ENCODE results near the gene EHD1. TPM values are rescaled to one million over a fixed set of nuclear protein-coding genes. Genes with fewer than 3 reads are reported as not detected.

EHD1 gene
- total and polyA plus RNA-seq, 2 donors (not counting 1 experiment from before 2014, with no cell fraction given) = 71.3 to 240 TPM

DNA sequence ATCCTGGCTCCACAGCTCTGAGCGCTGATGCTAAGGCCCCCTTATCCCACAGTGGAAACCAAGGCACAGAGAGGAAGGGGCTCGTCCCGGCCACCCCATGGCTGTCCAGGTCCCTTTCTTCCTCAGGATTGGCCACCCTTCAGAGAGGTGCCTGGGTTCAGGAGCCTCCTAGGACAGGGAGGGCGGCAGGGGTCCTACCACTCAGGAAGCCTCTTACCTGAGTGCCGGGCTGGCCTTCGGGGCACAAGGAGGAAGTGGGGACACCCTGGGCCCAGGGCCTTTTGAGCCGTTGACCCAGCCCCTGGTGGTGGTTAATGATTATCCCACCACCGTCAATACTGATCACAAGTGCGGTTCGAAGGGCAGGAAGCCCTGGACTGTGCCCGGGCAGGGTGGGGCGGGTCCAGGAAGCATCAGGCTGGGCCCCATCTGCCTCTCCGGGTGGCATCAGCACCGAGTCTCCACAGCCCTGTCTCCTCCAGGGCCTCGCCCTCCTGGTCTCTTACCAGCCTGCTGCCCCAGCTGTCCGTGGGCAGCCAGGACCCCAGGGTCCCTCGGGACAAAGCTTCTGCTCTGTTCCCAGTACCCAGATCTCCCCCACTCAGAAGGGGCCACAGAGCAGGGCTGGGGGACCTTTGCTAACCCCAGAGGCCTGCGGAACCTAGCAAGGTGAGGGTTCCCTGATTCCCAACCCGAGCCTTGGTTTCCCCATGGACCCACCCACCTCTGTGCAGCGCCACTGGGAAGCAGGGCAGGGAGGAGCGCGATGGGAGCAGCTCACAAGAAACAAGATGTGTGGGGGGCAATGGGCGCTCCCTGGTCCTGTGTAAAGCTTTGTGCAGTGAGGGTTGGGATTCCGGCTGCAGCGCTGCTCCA lies 15.0 kb upstream of the EHD1 start:
- H3K79me2 ChIP-seq (ENCODE audit: control insufficient read depth, insufficient read depth, low read length) = no peaks in the 10 kb centered on the region
- no peak overlapping the region for H2AFZ ChIP-seq (ENCODE audit: low read length)
- H3K4me2 ChIP-seq (ENCODE audit: extremely low read depth, insufficient read depth, low read length) = no peak overlapping the region
- H3K4me1 ChIP-seq (ENCODE audit: control insufficient read depth, extremely low read depth, insufficient read depth, low read length) = no peaks in the 10 kb centered on the region
- no peak overlapping the region for H3K27ac ChIP-seq (ENCODE audit: insufficient read depth, low read length)
- no peak overlapping the region for H3K9ac ChIP-seq (ENCODE audit: insufficient read depth, low read length)
- no peaks in the 10 kb centered on the region for H3K27me3 ChIP-seq (ENCODE audit: control insufficient read depth, insufficient read depth, low read length)
- TF ChIP-seq, protein P1, sequence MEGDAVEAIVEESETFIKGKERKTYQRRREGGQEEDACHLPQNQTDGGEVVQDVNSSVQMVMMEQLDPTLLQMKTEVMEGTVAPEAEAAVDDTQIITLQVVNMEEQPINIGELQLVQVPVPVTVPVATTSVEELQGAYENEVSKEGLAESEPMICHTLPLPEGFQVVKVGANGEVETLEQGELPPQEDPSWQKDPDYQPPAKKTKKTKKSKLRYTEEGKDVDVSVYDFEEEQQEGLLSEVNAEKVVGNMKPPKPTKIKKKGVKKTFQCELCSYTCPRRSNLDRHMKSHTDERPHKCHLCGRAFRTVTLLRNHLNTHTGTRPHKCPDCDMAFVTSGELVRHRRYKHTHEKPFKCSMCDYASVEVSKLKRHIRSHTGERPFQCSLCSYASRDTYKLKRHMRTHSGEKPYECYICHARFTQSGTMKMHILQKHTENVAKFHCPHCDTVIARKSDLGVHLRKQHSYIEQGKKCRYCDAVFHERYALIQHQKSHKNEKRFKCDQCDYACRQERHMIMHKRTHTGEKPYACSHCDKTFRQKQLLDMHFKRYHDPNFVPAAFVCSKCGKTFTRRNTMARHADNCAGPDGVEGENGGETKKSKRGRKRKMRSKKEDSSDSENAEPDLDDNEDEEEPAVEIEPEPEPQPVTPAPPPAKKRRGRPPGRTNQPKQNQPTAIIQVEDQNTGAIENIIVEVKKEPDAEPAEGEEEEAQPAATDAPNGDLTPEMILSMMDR (conservative IDR thresholded peaks at IDR 0.05 in 1 of 2, IDR thresholded peaks at IDR 0.05 in 1 of 2; ENCODE audit: low read depth in 1 of 2, low read length in 2 of 2) = no peak
- TF ChIP-seq EZH2 (IDR thresholded peaks at IDR 0.05; ENCODE audit: low read length, missing control alignments) = no peak
- no peak for DNase-seq (ENCODE audit: low read depth in 2 of 2)
- no peaks in the 10 kb centered on the region for H4K20me1 ChIP-seq (ENCODE audit: control insufficient read depth, extremely low read depth, insufficient read depth, low read length)
- no peak overlapping the region for H3K4me3 ChIP-seq (replicated peaks in 1 of 4; ENCODE audit: control extremely low read depth in 1 of 4, insufficient read depth in 1 of 4, low read depth in 3 of 4, low read length in 4 of 4)
- peaks cover 8% of the 10 kb centered on the region for H3K36me3 ChIP-seq (ENCODE audit: control insufficient read depth, insufficient read depth, low read length)
- H3K9me3 ChIP-seq (ENCODE audit: control insufficient read depth, insufficient read depth, low read depth, low read length) = no peaks in the 10 kb centered on the region

DNA sequence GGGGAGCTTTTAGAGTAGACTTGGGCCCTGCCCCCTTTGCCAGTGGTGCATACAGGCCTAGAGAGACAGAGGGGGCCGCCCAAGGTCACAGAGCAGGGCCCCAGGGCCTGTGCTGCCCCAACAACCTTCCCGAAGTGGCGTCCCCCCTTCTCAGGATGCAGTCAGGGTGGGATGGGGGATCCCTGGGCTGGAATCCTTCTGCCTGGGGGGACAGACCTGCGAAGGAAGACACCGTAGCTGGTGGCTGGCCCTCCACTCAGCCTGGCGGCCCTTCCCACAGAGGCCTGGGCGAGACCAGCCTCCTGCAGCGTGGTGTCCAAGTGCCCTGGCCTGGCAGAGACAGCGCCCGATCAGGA lies 14.4 kb upstream of the EHD1 start:
- H3K4me1 ChIP-seq (ENCODE audit: control insufficient read depth, extremely low read depth, insufficient read depth, low read length) = peaks cover 3% of the 10 kb centered on the region
- TF ChIP-seq, protein P1 (conservative IDR thresholded peaks at IDR 0.05 in 1 of 2, IDR thresholded peaks at IDR 0.05 in 1 of 2; ENCODE audit: low read depth in 1 of 2, low read length in 2 of 2) = no peak
- TF ChIP-seq EZH2 (IDR thresholded peaks at IDR 0.05; ENCODE audit: low read length, missing control alignments) = no peak

DNA sequence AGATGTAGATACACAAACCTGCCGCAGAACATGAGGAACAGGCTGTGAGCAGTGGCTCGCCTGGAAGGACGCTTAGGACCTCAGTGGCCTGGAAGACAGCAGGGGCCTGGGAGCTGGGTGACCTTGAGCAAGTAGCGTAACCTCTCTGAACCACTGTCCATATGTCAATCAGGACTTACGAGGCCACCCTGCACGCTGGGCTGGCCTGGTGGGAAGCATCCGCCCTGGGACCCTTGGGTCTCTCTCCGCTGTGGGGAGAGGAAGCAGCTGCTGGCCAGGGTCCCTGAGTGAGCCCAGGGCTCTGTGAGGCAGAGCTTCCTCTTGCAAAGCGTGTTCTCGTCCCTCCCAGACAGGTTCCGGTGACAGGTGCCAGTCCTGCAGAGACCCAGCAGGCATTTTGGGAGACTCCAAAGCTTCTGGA lies 14.0 kb upstream of the EHD1 start:
- peaks cover 5% of the 10 kb centered on the region for H3K36me3 ChIP-seq (ENCODE audit: control insufficient read depth, insufficient read depth, low read length)
- H3K9ac ChIP-seq (ENCODE audit: insufficient read depth, low read length) = no peak overlapping the region
- no peak overlapping the region for H2AFZ ChIP-seq (ENCODE audit: low read length)
- H3K4me1 ChIP-seq (ENCODE audit: control insufficient read depth, extremely low read depth, insufficient read depth, low read length) = peaks cover 3% of the 10 kb centered on the region
- no peaks in the 10 kb centered on the region for H4K20me1 ChIP-seq (ENCODE audit: control insufficient read depth, extremely low read depth, insufficient read depth, low read length)
- no peak for DNase-seq (ENCODE audit: low read depth in 2 of 2)
- H3K27me3 ChIP-seq (ENCODE audit: control insufficient read depth, insufficient read depth, low read length) = no peaks in the 10 kb centered on the region
- no peak overlapping the region for H3K4me2 ChIP-seq (ENCODE audit: extremely low read depth, insufficient read depth, low read length)
- TF ChIP-seq, protein P1 (conservative IDR thresholded peaks at IDR 0.05 in 1 of 2, IDR thresholded peaks at IDR 0.05 in 1 of 2; ENCODE audit: low read depth in 1 of 2, low read length in 2 of 2) = no peak
- no peak for TF ChIP-seq EZH2 (IDR thresholded peaks at IDR 0.05; ENCODE audit: low read length, missing control alignments)
- H3K9me3 ChIP-seq (ENCODE audit: control insufficient read depth, insufficient read depth, low read depth, low read length) = no peaks in the 10 kb centered on the region
- H3K27ac ChIP-seq (ENCODE audit: insufficient read depth, low read length) = no peak overlapping the region
- H3K79me2 ChIP-seq (ENCODE audit: control insufficient read depth, insufficient read depth, low read length) = no peaks in the 10 kb centered on the region
- H3K4me3 ChIP-seq (replicated peaks in 1 of 4; ENCODE audit: control extremely low read depth in 1 of 4, insufficient read depth in 1 of 4, low read depth in 3 of 4, low read length in 4 of 4) = no peak overlapping the region

More for the DNA sequence above, 14.4 kb upstream of the EHD1 start:
- Histone ChIP-seq H3K4me2 (ENCODE audit: extremely low read depth, insufficient read depth, low read length) (no peak overlapping the region), H3K9me3 (ENCODE audit: control insufficient read depth, insufficient read depth, low read depth, low read length) (no peaks in the 10 kb centered on the region), H3K36me3 (ENCODE audit: control insufficient read depth, insufficient read depth, low read length) (peaks cover 5% of the 10 kb centered on the region), H2AFZ (ENCODE audit: low read length) (no peak overlapping the region), H3K9ac (ENCODE audit: insufficient read depth, low read length) (no peak overlapping the region), H4K20me1 (ENCODE audit: control insufficient read depth, extremely low read depth, insufficient read depth, low read length) (no peaks in the 10 kb centered on the region), H3K79me2 (ENCODE audit: control insufficient read depth, insufficient read depth, low read length) (no peaks in the 10 kb centered on the region), H3K27me3 (ENCODE audit: control insufficient read depth, insufficient read depth, low read length) (no peaks in the 10 kb centered on the region), H3K4me3 (replicated peaks in 1 of 4; ENCODE audit: control extremely low read depth in 1 of 4, insufficient read depth in 1 of 4, low read depth in 3 of 4, low read length in 4 of 4) (no peak overlapping the region), H3K27ac (ENCODE audit: insufficient read depth, low read length) (no peak overlapping the region)
- DNase-seq (ENCODE audit: low read depth in 2 of 2) = no peak

Measured in fibroblast of lung (primary cell).